ENCODE measurements around the gene RPS6KA2. TPM values are rescaled to one million over a fixed set of nuclear protein-coding genes. Genes with fewer than 3 reads are reported as not detected.

The RPS6KA2 gene
- total RNA-seq, 1 experiment from 2014 or later = 2.3 TPM

DNA sequence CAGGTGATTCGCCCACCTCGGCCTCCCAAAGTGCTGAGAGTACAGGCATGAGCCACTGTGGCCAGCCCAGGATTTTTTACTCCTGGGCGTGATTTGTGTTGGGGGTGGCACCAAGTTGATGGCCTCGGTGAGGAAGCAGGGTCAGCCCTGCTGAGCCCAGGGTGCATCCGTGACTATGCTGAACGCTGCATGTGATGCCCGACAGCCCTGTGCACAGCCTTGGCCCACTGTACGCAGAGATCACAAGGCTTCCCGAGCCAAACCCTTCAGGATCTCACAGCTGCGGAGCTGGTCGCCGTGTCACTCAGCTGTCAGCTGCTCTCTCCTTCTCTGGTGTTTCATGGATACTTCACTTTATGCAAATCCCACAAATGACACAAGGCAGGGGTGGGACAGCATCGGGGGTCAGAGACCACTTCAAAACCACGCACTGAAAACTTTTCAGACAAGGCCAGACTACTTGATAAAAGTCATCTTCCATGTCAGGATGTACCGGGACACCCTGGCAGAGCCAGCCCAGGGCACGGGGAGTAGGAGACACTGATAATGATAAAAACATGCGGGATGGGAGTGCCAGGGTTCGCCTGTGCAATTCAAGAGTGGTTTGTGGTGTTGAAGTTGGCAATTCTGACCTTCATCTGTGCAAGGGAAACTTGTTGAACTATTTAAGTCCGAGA is 31.2 kb upstream of the RPS6KA2 start:
- in situ Hi-C loops (cut with HindIII; ENCODE audit: low pct_unique_long_range_greater_than_20kb, low sequenced_read_pairs) = no loop called here
- no peak for DNase-seq (ENCODE audit: low read depth)

DNA sequence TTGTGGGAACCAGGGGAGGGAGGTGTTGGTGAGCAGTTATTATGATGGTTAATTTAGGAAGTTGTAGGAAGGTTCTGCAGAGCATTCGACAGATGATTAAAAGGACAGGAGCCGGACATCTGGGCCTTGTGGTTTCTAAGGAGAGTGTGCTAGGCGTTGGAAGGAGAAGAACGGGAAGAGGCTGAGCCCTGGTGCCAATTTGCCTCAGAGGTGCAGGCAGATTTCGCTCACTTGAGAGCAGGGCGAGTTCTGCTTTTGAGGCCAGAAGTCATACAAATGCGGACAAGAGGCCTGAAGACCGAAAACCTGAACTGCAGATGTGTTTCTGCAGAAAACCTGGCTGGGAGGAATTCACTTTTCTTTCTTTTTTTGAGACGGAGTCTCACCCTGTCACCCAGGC is 30.5 kb upstream of the RPS6KA2 start:
- no peak for DNase-seq (ENCODE audit: low read depth)
- in situ Hi-C loops (cut with HindIII; ENCODE audit: low pct_unique_long_range_greater_than_20kb, low sequenced_read_pairs) = no loop called here

DNA sequence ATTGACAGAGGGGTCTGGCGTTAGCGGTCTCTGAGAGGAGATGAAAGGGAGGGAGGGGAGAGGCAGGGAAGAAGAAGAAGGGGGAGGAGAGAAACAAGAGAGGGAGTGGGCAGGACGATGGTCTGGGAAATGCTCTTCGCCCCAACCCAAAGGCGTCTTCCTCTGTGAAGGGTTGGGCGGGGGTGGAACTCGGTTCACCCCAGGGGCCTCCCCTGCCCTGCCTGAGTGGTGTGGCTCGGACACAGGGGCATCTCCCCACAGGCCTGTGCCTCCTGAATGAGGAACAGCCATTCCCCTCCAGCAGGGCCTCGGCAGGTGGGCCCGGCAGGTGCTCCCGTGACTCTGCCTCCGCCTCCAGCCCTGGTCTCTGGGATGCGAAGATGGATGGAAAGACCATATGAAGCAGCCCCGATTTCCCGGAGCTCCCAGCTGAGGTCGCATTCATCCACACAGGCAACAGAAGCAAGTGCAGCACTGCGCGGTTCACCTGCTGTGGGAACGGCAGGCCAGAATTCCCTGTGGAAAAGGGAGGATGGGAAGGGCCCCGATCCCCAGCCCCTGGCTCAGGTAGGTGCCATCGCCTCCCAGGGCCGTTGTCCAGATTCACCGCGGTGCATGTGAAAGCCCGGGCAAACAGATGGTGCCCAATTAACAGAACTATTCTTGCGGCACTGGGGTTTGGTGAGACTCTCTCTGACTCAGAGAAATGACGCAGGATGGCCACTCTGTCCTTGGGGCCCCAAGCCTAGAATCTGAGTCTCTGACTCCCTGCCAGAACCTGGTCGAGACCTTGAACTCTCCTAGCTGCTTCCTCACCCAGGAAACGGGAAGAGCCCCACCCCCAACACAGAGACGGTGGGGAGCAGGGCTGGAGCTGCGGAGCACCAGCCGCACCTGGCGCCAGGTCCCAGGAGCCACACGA is 29.4 kb upstream of the RPS6KA2 start:
- in situ Hi-C loops (cut with HindIII; ENCODE audit: low pct_unique_long_range_greater_than_20kb, low sequenced_read_pairs) = no loop called here
- no peak for DNase-seq (ENCODE audit: low read depth)

DNA sequence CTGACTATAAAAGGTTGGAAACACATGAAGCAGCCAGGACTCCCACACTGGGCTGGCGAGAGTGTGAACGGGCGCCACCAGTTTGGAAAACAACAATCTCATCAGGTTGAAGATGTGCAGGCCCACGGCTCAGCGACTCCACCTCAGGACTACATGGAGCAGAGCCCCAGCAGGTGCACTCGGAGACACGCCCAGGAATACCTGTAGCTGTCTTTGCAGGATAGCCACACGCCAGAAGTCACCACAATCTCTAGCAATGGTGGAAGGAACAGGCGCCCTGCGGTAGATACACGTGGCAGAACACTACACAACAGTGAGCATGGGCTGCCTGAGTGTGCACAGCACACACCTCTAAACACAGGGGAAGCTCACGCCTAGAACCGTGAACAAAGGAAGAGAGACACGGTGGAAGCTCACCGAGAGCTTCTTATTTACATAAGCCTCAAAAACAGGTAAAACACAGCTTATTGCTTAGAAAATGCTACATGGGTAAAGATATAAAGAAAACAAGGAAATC is 28.7 kb upstream of the RPS6KA2 start:
- DNase-seq (ENCODE audit: low read depth) = no peak
- in situ Hi-C loops (cut with HindIII; ENCODE audit: low pct_unique_long_range_greater_than_20kb, low sequenced_read_pairs) = no loop called here

DNA sequence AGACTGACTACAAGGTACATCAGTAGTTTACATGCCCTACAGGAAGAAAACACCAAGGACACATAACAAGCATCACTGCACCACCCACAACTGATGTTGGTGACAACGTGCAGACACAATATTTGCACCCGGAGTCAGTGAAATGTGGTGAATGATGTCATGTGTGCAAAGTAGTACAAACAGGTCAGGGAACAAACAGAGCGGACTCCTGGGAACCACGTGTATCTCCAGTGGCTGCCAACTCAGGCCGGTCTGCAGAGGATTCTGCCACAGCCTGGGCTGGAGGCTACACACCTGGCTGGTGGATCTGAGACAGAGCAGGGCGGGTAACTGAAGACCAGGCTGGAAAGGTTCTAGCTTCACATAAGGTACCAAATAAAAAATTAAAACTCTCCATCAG is 28.2 kb upstream of the RPS6KA2 start:
- in situ Hi-C loops (cut with HindIII; ENCODE audit: low pct_unique_long_range_greater_than_20kb, low sequenced_read_pairs) = no loop called here
- DNase-seq (ENCODE audit: low read depth) = no peak

DNA sequence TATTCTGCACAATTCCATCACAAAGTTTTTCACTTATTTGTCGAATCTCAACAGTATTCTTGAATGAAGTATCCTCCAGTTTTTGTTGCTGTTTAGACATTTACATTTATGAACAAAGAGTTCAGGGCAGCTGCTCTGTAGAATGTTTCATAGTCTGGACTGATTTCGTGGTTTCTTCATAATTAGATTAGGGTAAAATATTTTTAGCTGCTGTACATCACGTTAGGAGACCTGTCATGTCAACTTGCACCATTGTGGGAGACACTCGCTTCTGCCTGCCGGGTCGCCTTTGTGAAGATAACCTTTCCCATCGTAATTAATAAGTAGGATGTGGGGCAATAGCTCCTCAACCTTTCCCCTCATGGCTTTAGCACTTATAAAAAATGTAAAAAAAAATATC is 27.5 kb upstream of the RPS6KA2 start:
- DNase-seq (ENCODE audit: low read depth) = no peak
- in situ Hi-C loops (cut with HindIII; ENCODE audit: low pct_unique_long_range_greater_than_20kb, low sequenced_read_pairs) = no loop called here

DNA sequence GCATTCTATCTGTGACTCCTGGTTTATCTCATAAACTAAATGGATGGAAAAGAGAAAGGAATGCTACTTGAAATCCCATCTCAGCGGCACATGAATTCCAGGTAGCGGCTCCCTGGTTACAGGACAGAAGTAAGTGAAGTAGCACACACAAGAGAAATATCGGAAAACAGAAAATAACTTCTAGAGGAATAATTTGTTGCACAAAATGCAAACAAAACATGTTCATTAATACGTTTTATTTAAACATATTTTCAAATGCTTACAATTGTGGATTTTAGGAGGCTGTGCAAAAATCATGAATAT is 26.5 kb upstream of the RPS6KA2 start:
- in situ Hi-C loops (cut with HindIII; ENCODE audit: low pct_unique_long_range_greater_than_20kb, low sequenced_read_pairs) = no loop called here
- DNase-seq (ENCODE audit: low read depth) = no peak

DNA sequence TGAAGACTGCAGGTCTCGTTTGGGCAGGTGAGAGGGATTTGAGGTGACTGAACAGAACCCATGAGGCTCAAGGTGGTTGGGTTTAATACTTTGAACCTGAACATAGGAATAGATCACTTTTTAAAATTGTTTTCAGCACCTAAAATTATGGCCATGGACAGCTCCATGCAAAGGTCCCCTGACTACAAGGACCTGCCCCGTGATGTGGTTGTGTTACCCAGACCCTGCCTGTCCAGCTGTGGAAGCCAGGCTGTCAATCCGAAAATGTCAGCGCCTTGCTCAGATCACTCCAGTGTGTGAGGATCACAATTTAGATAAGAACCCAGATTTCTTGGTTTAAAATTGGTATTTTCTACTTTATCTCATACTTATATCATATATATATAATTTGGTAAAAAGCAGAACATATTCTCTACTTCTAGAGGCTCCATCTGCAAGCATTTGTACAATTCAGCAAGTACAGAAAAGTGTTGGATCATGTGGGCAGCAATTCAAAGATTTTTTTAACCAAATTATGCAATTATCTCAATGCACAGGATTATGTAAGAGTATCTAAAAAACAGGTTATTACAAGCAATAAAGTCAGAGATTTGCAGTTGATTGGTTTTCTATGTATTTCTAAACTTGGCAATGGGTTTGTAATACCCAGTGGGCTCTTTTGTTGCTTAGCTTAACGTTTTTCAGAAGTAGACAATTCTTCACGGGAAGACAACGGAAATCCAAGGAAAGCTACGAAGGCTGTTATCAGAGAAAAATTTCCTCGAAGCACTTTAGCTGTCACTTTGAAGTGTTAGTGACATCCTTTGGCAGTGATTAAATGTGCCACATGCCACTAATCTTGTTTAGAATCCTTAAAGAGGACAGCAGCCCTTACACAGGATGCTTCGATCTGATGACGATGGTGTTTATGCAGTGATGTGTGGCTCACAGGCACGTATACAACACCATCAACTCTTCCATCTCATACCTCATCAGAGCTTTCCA is 24.1 kb upstream of the RPS6KA2 start:
- in situ Hi-C loops (cut with HindIII; ENCODE audit: low pct_unique_long_range_greater_than_20kb, low sequenced_read_pairs) = no loop called here
- no peak for DNase-seq (ENCODE audit: low read depth)

DNA sequence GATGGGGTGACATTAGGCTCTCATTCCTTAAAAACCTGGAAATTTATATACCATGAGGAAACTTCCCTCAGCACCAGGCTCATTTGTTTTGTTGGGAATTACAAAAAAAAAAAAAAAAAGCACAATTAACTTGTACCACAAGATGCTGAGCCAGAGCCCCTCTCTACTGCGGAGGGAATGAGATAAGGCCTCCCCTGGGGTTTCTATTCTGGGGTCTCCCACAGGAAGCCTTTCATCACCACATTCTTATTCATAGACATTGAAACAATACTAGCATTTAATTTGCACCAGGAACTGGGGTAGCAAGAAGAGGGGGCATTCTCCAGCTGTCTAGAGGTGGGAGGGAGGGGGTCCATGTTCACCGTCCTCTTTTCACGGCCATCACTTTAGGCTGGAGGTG is 23.0 kb upstream of the RPS6KA2 start:
- in situ Hi-C loops (cut with HindIII; ENCODE audit: low pct_unique_long_range_greater_than_20kb, low sequenced_read_pairs) = no loop called here
- DNase-seq (ENCODE audit: low read depth) = no peak

DNA sequence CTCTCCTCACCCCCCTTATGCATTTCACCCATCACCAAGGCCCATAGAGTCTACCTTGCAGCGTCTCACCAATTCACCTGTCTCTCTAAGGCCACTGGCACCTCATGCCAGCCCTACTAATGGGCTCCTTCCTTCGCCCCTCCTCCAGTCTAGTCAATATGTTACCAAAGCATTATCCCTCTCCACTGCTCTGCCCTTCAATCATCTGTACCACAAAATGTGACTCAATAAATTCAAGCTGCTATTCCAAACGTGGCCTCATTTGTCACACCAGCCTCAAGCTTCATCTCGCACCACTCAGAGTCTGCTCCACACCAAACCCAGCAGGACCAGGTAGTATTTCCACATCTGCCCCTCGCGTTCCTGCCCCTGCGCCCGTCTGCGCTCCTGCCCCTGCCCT is 21.8 kb upstream of the RPS6KA2 start:
- peak; percentile 12 for DNase-seq (ENCODE audit: low read depth)
- in situ Hi-C loops (cut with HindIII; ENCODE audit: low pct_unique_long_range_greater_than_20kb, low sequenced_read_pairs) = no loop called here

DNA sequence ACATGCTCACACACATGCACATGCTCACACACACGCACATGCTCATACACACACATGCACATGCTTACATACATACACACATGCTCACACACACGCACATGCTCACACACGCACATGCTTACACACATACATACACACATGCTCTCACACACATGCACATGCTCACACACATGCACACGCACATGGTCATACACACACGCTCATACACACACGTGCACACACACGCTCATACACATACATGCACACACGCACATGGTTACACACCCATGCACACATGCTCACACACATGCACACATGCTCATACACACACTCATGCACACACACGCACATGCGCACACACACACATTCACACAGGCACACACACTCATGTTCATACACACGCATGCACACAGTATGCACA is 20.8 kb upstream of the RPS6KA2 start:
- in situ Hi-C loops (cut with HindIII; ENCODE audit: low pct_unique_long_range_greater_than_20kb, low sequenced_read_pairs) = no loop called here
- no peak for DNase-seq (ENCODE audit: low read depth)

DNA sequence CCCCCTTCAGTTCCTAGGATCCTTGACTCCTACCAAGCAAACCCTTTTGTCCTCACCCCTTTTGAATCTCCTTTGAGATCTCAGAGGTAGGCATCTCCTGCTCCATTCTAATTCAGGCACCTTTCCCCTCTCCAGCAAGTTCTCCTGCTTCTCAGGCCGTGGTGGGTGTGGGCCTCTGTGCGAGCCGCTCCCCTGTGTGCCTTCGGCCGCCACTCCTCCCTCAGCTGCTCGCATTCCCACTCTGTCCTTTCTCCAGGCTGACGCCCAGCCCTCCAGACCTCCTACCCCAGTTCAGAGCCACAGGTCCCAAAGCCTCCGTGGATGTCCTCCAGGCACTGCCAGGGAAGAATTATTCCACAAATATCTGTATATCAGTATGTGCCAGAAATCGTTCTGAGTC is 19.7 kb upstream of the RPS6KA2 start:
- DNase-seq (ENCODE audit: low read depth) = no peak
- in situ Hi-C loops (cut with HindIII; ENCODE audit: low pct_unique_long_range_greater_than_20kb, low sequenced_read_pairs) = no loop called here

DNA sequence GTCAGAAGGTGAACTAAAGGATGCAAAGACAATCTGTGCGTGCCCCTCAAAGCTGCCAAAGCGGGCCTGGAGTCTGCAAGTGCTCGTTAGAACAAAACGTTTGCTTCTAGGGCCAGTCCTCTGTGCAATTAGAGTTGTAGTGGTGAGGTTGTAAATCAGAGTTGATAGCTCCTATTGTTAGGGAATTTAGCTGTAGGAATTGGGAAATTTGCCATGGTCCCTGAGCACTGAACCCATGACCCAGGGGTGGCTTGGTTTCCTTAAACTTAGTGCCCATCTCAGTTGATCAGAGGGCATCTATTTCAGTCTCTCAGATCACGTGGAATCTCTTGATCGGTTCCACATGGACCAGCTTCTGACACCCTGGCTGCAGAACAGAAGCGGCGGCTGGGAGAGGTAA is 18.8 kb upstream of the RPS6KA2 start:
- DNase-seq (ENCODE audit: low read depth) = no peak
- in situ Hi-C loops (cut with HindIII; ENCODE audit: low pct_unique_long_range_greater_than_20kb, low sequenced_read_pairs) = no loop called here

DNA sequence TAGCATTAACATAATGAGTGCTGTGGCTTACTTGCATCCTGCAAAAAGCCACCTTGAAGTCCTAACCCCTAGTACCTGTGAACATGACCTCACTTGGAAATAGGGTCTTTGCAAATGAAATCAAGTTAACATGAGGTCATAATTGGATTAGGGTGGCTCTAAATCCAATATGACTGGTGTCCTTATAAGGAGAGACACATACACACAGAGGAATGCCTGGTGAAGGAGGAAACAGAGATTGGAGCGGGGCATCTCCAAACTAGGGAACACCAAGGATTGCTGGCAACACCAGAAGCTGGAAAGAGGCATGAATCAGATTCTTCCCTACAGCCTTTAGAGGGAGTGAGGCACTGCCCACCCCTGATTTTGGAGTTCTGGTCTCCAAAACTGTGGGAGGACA is 17.6 kb upstream of the RPS6KA2 start:
- in situ Hi-C loops (cut with HindIII; ENCODE audit: low pct_unique_long_range_greater_than_20kb, low sequenced_read_pairs) = no loop called here

DNA sequence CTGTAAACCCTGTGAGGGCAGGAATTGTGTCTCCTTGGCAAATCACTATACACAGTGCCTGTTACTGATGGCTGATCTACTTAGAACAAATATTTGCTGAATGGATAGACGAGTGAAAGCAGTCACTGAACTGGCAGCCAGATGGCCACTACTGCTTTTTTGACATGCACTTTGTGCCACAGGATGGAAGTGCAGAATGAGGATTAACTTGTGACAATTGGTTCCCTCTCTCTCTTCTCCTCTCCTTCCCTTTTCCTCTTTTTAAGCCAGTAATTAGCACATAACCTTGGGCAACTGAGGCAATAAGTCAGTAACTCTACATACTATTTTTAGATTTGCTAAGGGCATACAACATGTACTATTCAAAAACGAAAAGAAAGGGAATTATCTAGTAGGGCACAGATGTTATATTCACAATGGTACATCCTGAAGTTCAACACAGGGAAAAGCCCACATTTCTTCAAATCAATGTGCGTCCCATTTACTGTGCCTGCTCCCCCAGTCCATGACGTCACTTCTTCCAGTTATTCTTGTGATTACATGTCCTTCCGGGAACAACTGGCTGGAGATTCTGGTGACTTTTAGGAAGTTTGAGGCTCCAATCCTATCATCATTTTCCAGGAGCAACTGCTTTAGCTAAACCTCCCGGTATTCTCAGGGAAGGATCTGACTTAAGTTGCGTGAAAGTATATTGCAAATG is 17.0 kb upstream of the RPS6KA2 start:
- no peak for DNase-seq (ENCODE audit: low read depth)
- in situ Hi-C loops (cut with HindIII; ENCODE audit: low pct_unique_long_range_greater_than_20kb, low sequenced_read_pairs) = no loop called here

More for the DNA sequence above, 17.6 kb upstream of the RPS6KA2 start:
- no peak for DNase-seq (ENCODE audit: low read depth)

DNA sequence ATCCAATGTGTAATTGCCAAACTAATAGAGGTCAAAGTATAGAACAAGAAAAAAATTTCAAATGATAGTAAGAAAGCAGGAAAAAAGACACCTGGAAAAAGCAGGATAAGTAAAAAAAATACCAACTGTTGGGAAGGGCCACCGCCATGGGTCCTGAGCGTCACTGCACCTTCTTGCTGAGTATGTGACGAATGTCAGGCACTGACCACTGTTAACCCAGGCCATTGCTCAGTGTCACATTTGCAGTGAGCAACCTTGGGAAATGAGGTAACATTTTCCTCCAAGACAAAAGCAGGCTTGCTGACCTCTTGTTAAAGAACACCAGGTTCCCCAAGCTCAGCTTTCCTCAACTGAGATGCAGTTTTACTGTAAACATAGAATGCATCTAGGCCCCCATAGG is 15.6 kb upstream of the RPS6KA2 start:
- in situ Hi-C loops (cut with HindIII; ENCODE audit: low pct_unique_long_range_greater_than_20kb, low sequenced_read_pairs) = no loop called here
- no peak for DNase-seq (ENCODE audit: low read depth)

DNA sequence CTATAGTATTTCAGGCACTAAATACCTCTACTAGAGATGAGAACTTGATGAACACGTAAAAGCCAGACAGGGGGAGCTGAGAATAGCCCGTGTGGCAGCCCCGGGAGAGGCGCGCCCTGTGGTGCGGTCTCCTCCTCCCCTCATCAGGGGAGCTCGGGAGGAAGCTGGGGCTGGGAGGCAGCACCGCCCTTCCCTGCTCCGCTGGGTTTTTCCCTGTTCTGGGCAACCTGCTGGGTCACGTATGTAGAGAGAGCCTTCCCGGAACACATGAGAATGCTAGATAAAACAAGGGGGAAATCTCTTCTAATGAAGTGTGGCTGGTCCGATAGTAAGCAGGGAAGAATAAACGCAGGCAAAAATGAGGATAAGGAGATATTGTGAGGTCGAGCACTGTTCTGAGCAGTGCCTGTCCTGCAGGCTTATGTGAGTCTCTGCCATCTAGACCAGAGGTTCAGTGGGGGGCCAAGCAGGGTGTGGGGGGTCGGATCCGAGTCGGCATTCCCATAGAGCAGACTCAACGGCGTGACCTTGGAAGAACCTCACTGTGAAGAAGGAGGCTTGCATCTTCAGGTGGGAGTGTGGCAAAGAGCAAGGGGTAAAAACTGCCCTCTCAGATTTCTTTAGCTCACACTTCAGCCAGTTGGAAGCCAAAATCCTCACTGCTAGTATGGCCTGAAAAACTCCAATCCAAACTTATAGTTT is 13.4 kb upstream of the RPS6KA2 start:
- in situ Hi-C loops (cut with HindIII; ENCODE audit: low pct_unique_long_range_greater_than_20kb, low sequenced_read_pairs) = no loop called here
- DNase-seq (ENCODE audit: low read depth) = no peak

DNA sequence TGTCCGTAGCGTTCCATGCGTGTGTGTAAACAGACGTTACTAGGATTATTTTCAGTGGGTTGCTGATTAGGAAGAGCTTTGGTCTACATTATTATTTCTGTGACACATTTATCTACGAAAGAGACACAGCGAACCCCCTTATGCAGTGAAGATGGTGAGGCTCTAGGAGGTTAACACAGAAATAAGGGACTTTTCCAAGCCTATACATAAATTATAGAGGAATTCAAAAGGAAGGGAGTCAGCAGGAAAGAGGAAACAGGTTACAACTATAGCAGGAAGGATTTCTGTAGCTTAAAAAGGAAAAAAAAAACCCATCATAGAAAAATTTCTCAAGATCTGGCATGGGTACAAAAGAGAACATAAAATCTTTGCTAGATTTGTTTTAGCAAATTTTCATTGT is 12.9 kb upstream of the RPS6KA2 start:
- in situ Hi-C loops (cut with HindIII; ENCODE audit: low pct_unique_long_range_greater_than_20kb, low sequenced_read_pairs) = no loop called here

More for the DNA sequence above, 12.9 kb upstream of the RPS6KA2 start:
- DNase-seq (ENCODE audit: low read depth) = no peak
